UCSD-AML1 (cell line): ENCODE data around the gene MAP4K2.

Source experiments
- DNase-seq: peaks from one replicate; lab custom pipeline; 2025; ENCODE audit not compliant: unreplicated experiment; lab: John Stamatoyannopoulos, UW

Gene MAP4K2

GRCh38 chr11:64755681-64756361 is 47.2 kb downstream of the MAP4K2 start:
- no peak for DNase-seq

- DNase-seq, result no peak
These were observed 47.9 kb downstream of the MAP4K2 start for GRCh38 chr11:64754919-64755662.

GRCh38 chr11:64754124-64754918 is 48.7 kb downstream of the MAP4K2 start:
- no peak for DNase-seq

- DNase-seq, result no peak
These were observed 49.5 kb downstream of the MAP4K2 start for GRCh38 chr11:64753380-64754123.

- DNase-seq, result no peak
These were observed 50.0 kb downstream of the MAP4K2 start for GRCh38 chr11:64753019-64753379.

GRCh38 chr11:64752175-64752970 is 50.6 kb downstream of the MAP4K2 start:
- DNase-seq, result no peak

- DNase-seq, result no peak
These were observed 51.4 kb downstream of the MAP4K2 start for GRCh38 chr11:64751580-64751979.

- DNase-seq, result no peak
These were observed 51.9 kb downstream of the MAP4K2 start for GRCh38 chr11:64751136-64751535.

- no peak for DNase-seq
These were observed 52.5 kb downstream of the MAP4K2 start for GRCh38 chr11:64750361-64751054.

GRCh38 chr11:64747961-64748665 is 54.9 kb downstream of the MAP4K2 start:
- DNase-seq, result no peak

GRCh38 chr11:64746486-64746885 is 56.5 kb downstream of the MAP4K2 start:
- no peak for DNase-seq

- DNase-seq, result peak; percentile 88
These were observed 57.3 kb downstream of the MAP4K2 start for GRCh38 chr11:64745521-64746328.

GRCh38 chr11:64745189-64745520 is 57.9 kb downstream of the MAP4K2 start:
- peak; percentile 94 for DNase-seq

GRCh38 chr11:64744544-64745188 is 58.3 kb downstream of the MAP4K2 start:
- DNase-seq, result no peak

GRCh38 chr11:64743591-64744543 is 59.1 kb downstream of the MAP4K2 start, which contains the start of gene RASGRP2:
TSS of gene RASGRP2 (minus strand) at chr11:64744142. CDS start at chr11:64742866, 1,276 bp downstream.
- peak; percentile 91 for DNase-seq

- DNase-seq, result peak; percentile 81
These were observed 60.0 kb downstream of the MAP4K2 start for GRCh38 chr11:64742889-64743590.
